AG10803 (cell line): ENCODE data around the gene SERINC3.

Experiments used
- DNase-seq: peaks from one replicate; pipeline ENCODE4 v3.0.0; 2010; ENCODE audit warnings: low read depth
- H3K4me3 ChIP-seq: 2 replicates; pipeline ENCODE4 v1.5.1; 2011; ENCODE audit warnings: mild to moderate bottlenecking, low read length, control low read depth
- TF ChIP-seq, protein P1 (sequence below): conservative IDR thresholded peaks from 2 replicates; pipeline ENCODE4 v1.5.1; 2011; ENCODE audit warnings: mild to moderate bottlenecking, low read length, control low read depth, inconsistent platforms

SERINC3 gene

DNA sequence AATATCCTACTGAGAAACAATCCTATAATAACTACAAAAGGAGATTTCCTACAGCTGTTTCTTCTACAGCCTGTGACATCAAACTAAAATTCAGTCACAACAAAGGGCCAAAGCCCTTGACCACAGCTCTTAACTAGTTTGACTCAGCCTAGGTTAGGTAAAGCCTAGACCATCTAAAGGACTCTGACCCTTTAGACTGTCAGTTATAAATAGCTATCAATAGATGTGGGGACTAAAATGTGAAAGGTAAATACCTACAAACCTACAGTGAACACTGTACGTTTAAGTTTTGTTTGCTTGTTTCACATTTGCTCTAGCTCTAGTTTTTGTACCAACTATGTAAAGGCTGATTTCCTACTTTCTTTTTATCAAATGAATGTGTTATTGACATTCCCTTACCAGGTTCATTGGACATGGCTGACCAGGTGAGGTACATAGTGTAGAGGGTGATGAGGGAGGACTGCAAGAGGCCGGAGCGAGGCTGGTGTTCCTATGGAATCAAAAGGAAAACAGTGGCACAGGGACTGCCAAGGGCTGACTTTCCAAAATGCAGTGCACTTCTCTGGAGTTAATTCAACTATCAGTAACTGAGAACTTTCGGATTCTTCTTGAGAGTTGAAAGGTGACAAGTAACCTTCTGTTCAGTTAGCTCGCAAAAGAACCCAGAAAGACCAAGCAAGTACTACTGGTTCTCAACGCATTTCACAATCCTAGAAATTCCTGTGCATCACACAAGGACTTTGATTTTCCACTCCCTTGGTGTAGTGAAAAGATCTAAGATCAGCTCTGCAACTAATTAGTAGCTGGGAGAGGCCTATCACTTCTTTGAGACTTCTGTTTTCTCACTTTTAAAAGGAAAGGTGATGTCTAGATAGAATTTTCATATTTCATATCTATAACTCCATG, 17.2 kb downstream of the SERINC3 start:
- H3K4me3 ChIP-seq = no peak overlapping the region
- TF ChIP-seq, protein P1, sequence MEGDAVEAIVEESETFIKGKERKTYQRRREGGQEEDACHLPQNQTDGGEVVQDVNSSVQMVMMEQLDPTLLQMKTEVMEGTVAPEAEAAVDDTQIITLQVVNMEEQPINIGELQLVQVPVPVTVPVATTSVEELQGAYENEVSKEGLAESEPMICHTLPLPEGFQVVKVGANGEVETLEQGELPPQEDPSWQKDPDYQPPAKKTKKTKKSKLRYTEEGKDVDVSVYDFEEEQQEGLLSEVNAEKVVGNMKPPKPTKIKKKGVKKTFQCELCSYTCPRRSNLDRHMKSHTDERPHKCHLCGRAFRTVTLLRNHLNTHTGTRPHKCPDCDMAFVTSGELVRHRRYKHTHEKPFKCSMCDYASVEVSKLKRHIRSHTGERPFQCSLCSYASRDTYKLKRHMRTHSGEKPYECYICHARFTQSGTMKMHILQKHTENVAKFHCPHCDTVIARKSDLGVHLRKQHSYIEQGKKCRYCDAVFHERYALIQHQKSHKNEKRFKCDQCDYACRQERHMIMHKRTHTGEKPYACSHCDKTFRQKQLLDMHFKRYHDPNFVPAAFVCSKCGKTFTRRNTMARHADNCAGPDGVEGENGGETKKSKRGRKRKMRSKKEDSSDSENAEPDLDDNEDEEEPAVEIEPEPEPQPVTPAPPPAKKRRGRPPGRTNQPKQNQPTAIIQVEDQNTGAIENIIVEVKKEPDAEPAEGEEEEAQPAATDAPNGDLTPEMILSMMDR = no peak
- no peak for DNase-seq

GRCh38 chr20:44502968-44503367, 18.9 kb downstream of the SERINC3 start:
- TF ChIP-seq, protein P1 = no peak
- no peak for DNase-seq
- no peak overlapping the region for H3K4me3 ChIP-seq

- H3K4me3 ChIP-seq = no peak overlapping the region
- DNase-seq = peak; percentile 81
- TF ChIP-seq, protein P1 = no peak
Observed at GRCh38 chr20:44501448-44501847, 20.4 kb downstream of the SERINC3 start.

GRCh38 chr20:44500221-44500620, 21.6 kb downstream of the SERINC3 start:
- no peak overlapping the region for H3K4me3 ChIP-seq
- no peak for DNase-seq
- TF ChIP-seq, protein P1 = no peak

- DNase-seq = no peak
- TF ChIP-seq, protein P1 = no peak
- H3K4me3 ChIP-seq = no peak overlapping the region
Observed at GRCh38 chr20:44497761-44498160, 24.1 kb downstream of the SERINC3 start.

- peak; percentile 79 for DNase-seq
- no peak overlapping the region for H3K4me3 ChIP-seq
- TF ChIP-seq, protein P1 = no peak
Observed at GRCh38 chr20:44496976-44497375, 24.9 kb downstream of the SERINC3 start.
